ENCODE measurements around the gene STRA8.

Gene STRA8

DNA sequence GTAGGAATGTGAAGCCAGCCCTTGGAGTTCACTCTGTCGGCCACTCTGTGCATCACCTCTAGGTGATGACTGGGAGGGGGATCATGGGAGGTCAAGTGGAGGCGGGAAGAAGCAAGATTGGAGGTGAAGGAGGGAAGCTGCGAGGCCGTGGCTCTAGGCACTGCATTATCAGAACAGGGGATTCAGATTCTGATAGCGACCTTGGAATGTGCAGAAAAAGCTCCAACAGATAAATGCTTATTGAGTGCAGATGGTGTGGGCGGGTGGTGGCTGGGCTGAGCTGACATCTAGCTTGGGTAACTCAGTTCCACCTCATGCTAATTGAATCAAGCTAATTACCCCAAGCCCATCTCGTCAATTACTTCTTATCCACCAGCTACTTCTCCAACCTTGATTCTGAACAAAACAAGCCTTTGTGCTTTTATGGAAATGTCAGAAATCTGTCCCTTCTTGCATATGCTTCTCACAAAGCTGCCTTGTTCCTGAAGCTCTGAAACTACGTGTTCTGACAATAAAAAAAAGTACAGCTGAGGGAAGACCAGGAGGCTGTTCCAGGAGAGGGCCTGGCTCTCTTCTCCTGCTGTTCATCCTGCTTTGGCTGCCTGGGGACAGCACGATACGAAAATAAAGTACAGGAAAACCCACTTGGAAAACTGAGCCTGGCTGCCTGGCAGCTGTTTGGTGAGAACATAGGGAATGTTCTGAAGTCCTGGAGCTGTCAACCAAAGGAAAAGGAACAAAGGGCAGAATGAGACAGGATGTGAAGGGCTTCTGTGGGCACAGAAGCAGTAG lies 27.5 kb downstream of the STRA8 start:
- TF ChIP-seq, protein P1, sequence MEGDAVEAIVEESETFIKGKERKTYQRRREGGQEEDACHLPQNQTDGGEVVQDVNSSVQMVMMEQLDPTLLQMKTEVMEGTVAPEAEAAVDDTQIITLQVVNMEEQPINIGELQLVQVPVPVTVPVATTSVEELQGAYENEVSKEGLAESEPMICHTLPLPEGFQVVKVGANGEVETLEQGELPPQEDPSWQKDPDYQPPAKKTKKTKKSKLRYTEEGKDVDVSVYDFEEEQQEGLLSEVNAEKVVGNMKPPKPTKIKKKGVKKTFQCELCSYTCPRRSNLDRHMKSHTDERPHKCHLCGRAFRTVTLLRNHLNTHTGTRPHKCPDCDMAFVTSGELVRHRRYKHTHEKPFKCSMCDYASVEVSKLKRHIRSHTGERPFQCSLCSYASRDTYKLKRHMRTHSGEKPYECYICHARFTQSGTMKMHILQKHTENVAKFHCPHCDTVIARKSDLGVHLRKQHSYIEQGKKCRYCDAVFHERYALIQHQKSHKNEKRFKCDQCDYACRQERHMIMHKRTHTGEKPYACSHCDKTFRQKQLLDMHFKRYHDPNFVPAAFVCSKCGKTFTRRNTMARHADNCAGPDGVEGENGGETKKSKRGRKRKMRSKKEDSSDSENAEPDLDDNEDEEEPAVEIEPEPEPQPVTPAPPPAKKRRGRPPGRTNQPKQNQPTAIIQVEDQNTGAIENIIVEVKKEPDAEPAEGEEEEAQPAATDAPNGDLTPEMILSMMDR (conservative IDR thresholded peaks at IDR 0.05; ENCODE audit: low read depth) = no peak
- CTCF ChIA-PET = no interaction called here
- POLR2A ChIA-PET (ENCODE audit: low non-redundant PET) = no interaction called here
- H3K27ac ChIP-seq = no peak overlapping the region
- DNase-seq (ENCODE audit: low spot score) = no peak

DNA sequence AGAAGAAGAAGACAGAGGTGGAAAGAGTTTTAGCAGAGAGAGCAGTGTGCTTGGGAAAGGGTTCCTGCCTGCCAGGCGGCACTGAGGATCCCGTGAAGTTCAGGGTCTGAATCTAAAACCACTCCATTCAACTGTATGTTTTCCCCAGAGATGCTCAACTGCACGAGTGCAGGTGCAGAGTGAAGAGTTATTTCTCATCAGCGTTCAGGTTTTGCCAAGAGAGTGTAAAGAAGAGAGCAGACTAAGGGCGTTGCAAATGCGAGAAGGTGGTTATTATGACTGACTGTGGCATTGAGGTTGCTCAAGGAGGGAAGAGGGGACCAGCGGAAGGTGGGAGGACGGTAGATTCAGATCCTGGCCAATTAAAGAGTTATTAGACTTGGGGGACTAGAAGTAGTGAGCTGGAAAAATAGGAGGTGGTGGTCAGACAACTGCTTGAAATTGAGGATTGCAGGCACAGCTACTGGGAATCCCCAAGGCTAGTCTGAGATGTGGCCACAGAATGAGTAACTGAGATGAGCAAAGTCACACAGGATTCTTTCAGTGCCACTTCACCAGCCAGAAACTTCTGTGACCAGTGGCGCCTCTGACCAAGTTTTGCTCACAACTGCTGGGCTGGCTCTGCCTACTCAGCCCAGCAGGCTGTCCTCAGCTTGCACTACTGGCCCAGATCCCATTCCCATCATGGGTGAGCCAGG lies 29.1 kb downstream of the STRA8 start:
- ChIA-PET CTCF (interaction anchor here (0.7 kb wide), 1 partner anchor 11 kb away, joined by 3 read pairs; no protein-coding TSS in a partner anchor), POLR2A (ENCODE audit: low non-redundant PET) (no interaction called here)
- H3K27ac ChIP-seq = no peak overlapping the region
- no peak for DNase-seq (ENCODE audit: low spot score)
- TF ChIP-seq, protein P1 (conservative IDR thresholded peaks at IDR 0.05; ENCODE audit: low read depth) = no peak

DNA sequence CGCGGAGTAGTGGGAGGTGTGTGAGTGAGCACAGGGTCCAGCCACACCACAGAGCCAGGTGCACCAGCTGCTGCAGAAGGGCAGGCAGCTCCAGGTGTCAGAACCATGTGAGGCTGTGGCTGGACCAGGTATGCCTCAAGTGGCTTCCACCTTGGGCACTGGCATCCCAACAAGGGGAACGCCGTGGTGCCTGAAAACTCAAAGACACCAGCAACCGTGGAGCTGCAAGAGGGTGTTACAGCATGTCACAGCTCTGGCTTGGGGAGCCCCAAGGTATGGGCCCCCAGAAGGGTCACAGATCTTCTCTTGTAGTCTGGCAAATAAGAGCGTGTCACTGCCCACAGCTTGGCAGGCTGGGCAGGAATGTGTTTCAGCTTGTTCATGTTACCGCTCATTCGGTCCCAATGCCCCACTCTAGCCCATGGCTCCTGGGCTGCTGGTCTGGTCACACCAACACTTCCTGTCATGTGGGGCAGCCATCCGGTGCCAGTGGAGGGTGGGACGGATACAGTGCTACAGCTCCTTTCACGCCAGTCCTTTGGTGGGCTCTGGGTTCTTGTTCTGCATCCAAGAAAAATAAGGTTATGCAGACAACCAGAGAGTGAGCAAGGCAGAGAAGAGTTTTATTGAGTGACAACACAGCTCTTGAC lies 29.8 kb downstream of the STRA8 start:
- ChIA-PET CTCF (interaction anchor here (0.7 to 2.0 kb wide), 3 partner anchors 11 to 892 kb away, joined by 3 to 4 read pairs (median 4); no protein-coding TSS in a partner anchor), POLR2A (ENCODE audit: low non-redundant PET) (no interaction called here)
- no peak for DNase-seq (ENCODE audit: low spot score)
- no peak overlapping the region for H3K27ac ChIP-seq
- TF ChIP-seq, protein P1 (conservative IDR thresholded peaks at IDR 0.05; ENCODE audit: low read depth) = no peak

DNA sequence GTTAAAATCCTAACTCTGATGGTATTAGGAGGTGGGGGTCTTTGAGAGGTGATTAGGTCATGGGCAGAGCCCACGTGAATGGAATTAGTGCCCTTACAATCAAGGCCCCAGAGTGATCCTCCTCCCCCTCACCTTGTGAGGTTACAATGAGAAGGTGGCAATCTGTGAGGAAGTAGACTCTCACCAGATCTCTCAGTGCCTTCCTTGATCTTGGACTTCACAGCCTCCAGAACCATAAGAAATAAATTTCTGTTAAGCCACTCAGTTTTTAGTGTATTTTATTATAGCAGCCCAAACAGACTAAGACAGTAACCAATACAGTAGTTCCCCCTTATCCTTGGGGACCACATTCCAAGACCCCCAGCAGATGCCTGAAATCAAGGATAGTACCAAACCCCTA lies 32.0 kb downstream of the STRA8 start:
- CTCF ChIA-PET = no interaction called here
- TF ChIP-seq, protein P1 (conservative IDR thresholded peaks at IDR 0.05; ENCODE audit: low read depth) = no peak
- POLR2A ChIA-PET (ENCODE audit: low non-redundant PET) = no interaction called here

DNA sequence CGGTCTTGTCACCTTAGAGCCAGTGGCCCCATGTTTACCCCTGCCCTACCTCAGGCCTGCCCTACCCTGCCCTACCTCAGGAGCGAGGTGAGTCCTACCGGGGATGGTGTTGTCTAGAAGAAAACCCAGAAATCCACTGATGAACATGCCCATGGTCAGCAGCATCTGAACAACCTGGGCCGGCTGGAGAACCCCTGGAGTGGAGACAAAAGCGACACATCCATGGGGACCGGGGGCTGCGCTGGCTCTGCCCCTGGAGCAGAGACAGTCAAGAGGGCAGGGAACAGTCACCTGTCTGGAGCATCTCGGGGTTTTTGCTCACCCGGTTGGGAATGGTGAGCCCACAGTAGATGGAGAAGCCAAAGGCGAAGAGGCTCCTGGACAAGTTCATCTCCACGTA lies 36.3 kb downstream of the STRA8 start:
- no peak overlapping the region for H3K27ac ChIP-seq
- DNase-seq (ENCODE audit: low spot score) = no peak
- POLR2A ChIA-PET (ENCODE audit: low non-redundant PET) = no interaction called here
- CTCF ChIA-PET = no interaction called here
- TF ChIP-seq, protein P1 (conservative IDR thresholded peaks at IDR 0.05; ENCODE audit: low read depth) = no peak

More for the DNA sequence above, 32.0 kb downstream of the STRA8 start:
- no peak overlapping the region for H3K27ac ChIP-seq
- no peak for DNase-seq (ENCODE audit: low spot score)

DNA sequence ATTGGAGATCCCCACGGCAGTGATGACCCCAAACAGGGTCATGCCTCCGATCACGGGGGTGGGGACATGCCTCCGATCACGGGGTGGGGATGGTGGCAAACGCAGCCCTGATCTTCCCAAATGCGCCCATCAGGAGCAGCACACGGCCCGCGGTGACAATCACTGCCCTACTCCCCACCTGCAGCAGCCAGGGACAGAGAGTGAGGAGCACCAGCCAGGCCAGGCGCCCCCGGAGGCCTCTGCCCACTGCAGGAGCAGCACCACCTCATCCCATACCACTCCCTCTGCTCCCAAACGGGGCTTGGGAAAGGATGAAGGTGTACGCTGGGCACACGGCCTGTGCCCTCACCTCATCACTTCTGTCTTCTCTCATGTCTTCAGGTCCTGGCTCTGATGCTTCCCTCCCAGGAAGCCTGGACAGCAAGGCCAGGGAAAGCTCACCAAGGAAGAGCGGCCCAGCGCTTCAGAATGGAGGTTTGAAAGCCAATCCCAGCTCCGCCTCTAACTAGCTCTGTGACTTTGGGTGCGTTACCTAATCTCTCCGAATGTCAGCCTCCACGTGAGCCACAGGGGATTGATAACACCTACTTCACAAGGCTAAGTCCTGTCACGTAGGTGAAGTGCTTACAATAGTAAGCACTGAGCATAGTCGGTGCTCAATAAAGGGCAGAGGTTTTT lies 37.1 kb downstream of the STRA8 start:
- no peak overlapping the region for H3K27ac ChIP-seq
- TF ChIP-seq, protein P1 (conservative IDR thresholded peaks at IDR 0.05; ENCODE audit: low read depth) = no peak
- ChIA-PET POLR2A (ENCODE audit: low non-redundant PET) (no interaction called here), CTCF (no interaction called here)
- no peak for DNase-seq (ENCODE audit: low spot score)
